Fibroblast of upper back skin (primary cell): ENCODE measurements around the gene ATG9B.
A peak's percentile ranks its signal among the peaks of the same experiment; 100 is the strongest.
"Not testable (repeated sequence)": the region's sequence is repeated elsewhere in the genome, so short reads cannot be mapped to it uniquely, and the experiment has no call there.

Source experiments
- DNase-seq: peaks from one replicate; pipeline ENCODE4 v3.0.0-alpha.2; 2013

Gene ATG9B

DNA sequence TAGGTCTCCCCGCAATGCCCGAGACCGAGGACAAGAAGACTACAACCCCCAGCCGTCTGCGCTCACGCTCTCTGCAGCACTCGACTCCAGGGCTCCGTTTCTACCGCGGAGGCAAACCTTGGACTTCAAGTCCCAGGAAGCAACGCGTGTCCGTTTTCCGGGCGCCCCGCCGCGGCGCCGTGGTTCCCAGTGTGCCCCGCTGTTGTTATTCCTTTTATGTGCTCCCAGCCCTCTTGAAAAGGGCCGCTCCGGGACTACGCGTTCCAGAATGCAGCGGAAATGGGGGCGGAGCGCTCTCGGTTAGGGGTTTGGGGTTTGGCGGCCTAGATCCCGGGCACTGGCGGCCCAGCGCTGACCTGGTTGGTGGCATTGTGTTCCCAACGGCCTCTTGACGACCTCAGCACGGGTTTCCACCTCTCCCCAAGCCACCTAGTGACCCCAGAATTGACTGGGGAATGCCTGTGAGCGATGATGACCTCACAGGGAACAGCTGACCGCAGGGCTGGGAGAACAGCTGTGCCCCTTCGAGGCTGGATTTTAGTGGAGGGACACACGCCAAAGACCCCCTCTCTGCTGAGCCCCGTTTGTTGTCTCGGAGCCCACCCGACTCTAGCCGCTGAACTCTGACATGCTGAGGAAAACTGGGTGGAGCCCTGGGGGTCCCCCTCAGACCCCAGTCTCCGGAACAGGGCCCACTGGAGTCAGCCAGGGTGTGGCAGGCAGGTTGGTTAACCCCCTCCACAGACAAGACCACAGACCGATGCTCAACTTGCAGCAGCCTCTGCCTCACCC lies 33.9 kb upstream of the ATG9B start:
- DNase-seq: peak; percentile 100

DNA sequence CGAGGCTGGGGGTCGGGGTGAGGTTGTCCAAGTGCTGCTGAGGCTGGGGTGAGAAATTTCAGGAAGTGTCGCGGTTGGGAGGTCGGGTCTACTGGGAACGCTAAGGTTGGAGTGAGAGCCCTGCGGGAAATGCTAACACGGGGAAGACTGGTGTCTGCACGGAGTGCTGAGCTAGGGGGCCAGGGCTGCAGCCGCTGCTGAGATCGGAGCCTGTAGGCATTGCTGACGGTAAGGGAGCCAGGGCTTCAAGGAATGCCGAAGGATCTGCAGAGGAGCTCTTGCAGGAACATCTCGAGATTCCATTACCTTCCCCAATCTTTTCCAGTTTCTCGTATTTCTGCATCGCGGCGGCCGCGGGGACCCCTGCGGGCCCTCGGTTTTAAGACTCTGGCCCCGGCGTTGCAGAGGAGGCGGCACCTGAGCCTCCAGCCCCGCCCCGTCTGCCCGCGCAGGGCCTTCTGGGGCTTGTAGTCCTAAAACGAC lies 33.3 kb upstream of the ATG9B start, which contains the start of gene CDK5:
CDK5 (minus strand) TSS at position 392 of the 483 bp plus-strand sequence; CDS start at position 343, 49 bp downstream.
- no peak for DNase-seq

DNA sequence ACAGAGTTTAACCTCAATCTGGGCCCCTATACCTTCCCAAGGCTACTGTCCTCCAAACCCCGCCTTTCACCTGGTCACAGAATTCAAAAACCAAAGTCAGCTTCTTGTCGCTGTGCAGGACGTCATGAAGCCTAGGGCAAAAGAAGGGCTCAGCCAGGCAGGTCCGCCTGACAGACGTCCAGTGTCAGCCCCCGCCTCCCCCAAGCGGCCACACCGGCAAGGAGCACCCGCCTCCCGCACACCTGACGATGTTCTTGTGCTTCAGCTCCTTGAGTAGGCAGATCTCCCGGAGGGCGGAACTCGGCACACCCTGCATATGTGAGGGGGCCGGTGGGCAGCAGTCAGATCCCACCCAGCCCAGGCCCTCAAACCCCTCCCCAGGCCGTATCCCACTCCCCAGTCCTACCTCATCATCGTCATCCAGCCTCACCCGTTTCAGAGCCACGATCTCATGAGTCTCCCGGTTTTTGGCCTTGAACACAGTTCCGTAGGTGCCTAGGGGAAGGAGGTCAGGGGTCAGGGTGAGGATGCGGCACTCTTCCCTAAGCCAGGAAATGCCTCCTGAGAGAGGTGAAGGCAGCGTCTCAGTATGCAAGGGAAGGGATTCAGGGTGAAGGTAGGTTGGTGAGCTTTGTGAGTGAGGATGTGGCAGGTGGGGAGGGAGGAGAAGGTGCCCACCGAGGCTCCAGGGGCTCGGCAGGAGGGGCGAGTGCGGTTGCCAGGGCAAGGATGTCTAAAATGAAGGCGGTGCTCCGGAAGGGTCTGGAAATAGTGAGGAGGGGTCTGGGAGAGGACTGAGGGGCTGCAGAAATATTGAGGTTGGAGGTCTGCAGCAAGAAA lies 32.6 kb upstream of the ATG9B start:
- no peak for DNase-seq

DNA sequence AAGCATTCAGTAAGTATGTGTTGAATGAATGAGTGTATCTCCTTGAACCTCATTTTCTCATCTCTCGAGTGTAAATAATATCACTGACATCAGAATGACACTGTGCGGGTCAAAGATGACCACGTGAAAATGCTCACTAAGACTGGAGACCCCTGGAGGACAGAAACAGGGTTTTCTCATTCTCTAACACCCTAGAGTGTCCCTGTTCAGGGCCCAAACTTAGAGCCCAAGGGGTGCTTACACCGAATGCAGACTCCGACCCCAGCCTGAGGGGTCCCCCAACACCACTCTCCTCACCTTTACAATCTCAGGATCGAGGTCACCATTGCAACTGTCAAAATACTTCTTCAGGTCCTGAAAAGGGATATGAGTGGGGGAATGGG lies 32.0 kb upstream of the ATG9B start:
- no peak for DNase-seq

- DNase-seq: no peak
Observed at GRCh38 chr7:151053751-151054150, 29.5 kb upstream of the ATG9B start.

DNA sequence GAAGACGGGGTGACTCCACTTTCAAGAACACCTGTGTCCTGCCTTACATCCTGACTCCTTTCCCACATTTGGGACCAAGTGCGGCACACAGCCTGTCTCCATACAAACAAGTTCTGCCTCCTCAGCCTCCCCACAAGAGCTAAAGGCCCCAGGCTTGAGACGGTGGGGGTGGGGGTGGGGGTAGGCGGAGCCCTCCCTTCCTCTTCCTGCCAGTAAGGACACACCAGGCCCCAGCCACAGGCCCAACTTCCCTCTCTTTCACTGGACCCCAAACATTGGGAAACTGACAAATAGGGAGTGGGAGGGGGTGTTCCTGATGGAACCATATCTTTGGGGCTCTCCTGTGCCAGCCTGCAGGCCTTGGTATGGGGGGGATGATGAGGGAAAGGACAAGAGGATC lies 28.8 kb upstream of the ATG9B start:
- DNase-seq: no peak

DNA sequence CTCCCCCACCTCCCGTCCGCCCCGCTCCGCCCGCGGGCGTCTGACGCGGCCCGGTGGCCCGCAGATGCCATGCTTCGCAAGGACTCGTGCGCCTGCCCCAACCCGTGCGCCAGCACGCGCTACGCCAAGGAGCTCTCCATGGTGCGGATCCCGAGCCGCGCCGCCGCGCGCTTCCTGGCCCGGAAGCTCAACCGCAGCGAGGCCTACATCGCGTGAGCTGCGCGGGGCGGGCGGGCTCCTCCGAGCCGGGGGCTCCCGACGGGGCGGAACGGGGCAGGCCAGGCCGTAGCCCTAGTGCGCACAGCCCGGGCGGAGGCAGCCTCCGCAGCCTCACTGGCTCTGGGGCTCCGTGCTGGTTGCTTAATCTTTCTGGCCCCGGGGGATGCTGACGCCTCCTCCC lies 26.8 kb upstream of the ATG9B start:
- DNase-seq: peak; percentile 60

GRCh38 chr7:151048911-151049463 lies 24.7 kb upstream of the ATG9B start:
- no peak for DNase-seq

DNA sequence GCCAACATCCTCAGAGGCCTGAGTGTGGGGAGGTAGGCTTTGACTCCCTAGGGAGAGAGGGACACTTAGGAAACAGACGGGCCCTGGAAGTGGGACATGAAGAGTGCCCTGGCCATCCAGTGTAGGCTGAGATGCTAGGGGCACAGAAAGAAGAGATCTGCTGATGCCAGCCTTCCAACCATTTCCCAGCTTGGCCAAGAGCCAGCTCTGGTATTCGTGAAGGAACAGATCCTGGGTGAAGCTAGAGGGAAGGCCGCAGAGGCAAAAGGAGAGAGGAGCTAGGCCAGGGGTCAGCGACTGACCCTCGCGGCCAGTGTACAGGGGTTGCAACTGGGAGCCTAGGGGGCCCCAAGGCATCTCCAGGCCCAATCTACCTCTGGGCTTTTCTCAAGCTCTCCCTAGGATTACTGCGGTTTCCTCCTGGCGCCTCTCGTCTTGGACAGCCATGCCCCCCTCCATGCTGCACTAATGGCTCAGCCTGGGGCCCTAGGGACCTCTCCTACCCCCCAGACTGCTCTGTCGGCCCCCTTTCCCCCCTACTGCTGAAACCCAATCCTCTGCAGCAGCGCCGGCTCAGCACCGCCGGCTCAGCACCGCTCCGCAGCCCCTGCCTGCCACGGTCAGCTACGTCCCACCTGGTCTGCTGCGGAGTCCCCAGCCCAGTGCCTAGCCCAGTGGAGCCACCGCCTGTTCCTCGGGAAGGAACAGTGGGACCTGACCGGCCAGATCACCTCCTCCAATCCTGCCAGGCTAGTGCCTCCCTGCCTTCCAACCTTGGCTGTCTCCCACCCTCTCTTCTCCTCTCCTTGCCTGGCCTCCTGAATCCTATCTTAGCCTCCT lies 23.9 kb upstream of the ATG9B start, which contains the start of gene ASIC3:
ASIC3 (plus strand) TSS at position 556 of the 840 bp plus-strand sequence. CDS start 355 bp downstream, outside the sequence.
- DNase-seq: no peak

GRCh38 chr7:151046603-151047573 lies 22.6 kb upstream of the ATG9B start:
- peak; percentile 74 for DNase-seq

GRCh38 chr7:151045967-151046366 lies 21.7 kb upstream of the ATG9B start:
- no peak for DNase-seq

GRCh38 chr7:151045262-151045661 lies 21.0 kb upstream of the ATG9B start:
- DNase-seq: no peak

DNA sequence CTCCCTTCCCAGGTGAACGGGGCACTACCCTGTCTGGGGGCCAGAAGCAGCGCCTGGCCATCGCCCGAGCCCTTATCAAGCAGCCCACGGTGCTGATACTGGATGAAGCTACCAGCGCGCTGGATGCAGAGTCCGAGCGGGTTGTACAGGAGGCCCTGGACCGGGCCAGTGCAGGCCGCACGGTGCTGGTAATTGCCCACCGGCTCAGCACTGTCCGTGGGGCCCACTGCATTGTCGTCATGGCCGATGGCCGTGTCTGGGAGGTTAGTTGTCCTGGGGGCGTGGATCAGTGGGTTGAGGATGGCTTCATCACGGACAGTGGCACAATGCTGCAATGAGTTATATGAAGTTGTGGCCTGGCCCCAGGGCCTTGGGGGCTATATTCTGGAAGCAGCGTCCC lies 19.7 kb upstream of the ATG9B start:
- no peak for DNase-seq

- not testable (repeated sequence) for DNase-seq
Observed at GRCh38 chr7:151043449-151043848, 19.2 kb upstream of the ATG9B start.

- no peak for DNase-seq
Observed at GRCh38 chr7:151040616-151041375, 16.5 kb upstream of the ATG9B start.

DNA sequence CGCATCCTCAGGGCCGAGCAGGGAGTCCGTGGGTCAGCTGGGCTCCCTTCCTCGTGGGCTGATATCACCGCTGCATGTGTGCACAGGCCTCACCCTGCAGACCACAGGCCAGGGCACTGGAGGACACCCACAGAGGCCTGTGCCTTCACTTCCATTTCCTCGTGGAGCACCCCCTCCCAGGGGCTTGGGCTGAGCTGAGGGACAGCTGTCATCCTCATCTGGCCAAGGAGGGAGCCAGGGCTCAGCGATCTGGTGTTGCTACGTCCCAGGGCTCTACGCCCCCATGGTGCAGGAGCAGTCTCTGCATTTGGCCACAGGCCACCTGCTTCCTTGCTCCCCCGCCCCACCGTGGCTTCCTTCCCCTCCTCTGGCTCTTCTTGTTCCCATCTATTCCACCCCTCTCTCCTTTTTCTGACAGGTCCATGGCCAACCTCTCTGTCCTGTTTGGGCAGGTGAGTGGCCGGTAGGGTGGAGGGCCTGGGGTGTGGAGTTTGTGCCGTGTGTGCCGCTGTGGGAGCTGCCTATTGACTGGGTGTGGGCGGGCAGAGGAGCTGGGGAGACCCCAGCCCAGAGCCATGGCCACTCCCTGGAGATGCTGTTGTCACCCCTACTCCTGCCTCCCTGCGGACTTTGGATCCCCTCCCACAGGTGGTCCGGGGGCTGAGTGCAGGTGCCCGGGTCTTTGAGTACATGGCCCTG lies 15.7 kb upstream of the ATG9B start:
- no peak for DNase-seq

DNA sequence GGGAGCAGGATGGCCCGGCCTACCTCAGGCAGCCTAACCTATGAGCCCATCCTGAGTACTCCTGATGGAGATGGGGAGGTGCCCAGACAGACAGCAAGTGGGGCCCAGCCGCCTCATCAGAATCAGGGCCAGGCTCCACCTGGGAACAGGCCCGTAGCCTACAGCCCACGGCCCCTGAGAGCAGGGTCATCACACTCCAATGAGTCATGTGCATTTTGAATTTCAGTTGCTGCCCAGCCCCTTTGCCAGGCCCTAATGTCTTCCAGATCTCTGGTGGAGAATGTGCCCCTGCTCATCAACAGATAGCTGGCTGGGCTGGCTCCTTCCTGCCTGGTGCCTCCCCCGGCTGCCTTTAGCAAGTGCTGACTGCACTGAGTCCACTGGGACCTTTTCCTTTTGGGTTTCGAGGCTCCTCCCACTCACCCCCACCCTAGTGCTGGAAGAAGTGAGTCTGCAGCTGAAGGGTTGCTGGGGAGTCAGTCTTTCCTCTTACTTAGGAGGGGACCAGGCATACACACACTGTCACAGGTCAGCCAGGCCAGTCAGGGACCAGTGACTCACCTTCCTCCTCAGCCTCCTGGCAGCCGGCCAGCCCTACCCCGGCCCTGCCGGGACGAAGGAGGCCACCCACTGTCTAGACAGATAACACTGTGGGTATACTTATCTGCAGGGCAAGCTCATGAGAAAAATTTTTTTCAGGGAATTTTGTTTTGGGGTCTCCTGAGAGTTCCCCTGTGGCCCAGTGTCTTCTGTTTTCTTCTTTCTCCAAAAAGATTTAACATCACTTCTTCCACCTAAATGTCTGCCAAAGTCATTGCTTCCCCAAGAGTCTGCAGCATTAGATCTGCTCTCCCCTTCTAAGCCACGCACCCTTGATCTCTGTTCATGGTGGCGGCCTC lies 14.9 kb upstream of the ATG9B start:
- peak; percentile 92 for DNase-seq

GRCh38 chr7:151035902-151036301 lies 11.6 kb upstream of the ATG9B start:
- DNase-seq: no peak
